Natural killer cell (primary cell): ENCODE results near the gene HSDL2. TPM values are rescaled to one million over a fixed set of nuclear protein-coding genes. Genes with fewer than 3 reads are reported as not detected.

Experiments used
- ATAC-seq, 3 donors: fragments of 150-1000 bp in 2 of 3; fragments of 200-7000 bp in 1 of 3; cut with Tn5 transposase; 1 replicate in 1 of 3; 2 replicates in 2 of 3; pipeline ENCODE4 v1.10.0; 2021; ENCODE audit warnings: mild to moderate bottlenecking in 2 of 3, moderate library complexity in 2 of 3
- DNase-seq, 2 donors: peaks; one replicate each; pipeline versions ENCODE4 v3.0.0 to v3.0.0-alpha.2; 2013 to 2021; ENCODE audit warnings: mixed read lengths in 1 of 2
- H3K27ac ChIP-seq: one replicate; pipeline ENCODE4 v1.5.1; 2013; ENCODE audit warnings: mild to moderate bottlenecking, low read length
- H3K27me3 ChIP-seq: one replicate; pipeline ENCODE4 v1.6.1; 2013; ENCODE audit warnings: low read length; ENCODE audit not compliant: control insufficient read depth, insufficient read depth
- H3K36me3 ChIP-seq: one replicate; pipeline ENCODE4 v1.6.1; 2013; ENCODE audit warnings: low read length; ENCODE audit not compliant: control insufficient read depth, insufficient read depth
- H3K4me1 ChIP-seq: one replicate; pipeline ENCODE4 v1.6.1; 2013; ENCODE audit warnings: low read length; ENCODE audit not compliant: control insufficient read depth, insufficient read depth
- H3K4me3 ChIP-seq: one replicate; pipeline ENCODE4 v1.5.1; 2013; ENCODE audit warnings: low read length
- H3K9me3 ChIP-seq: one replicate; pipeline ENCODE4 v1.6.1; 2013; ENCODE audit warnings: low read length; ENCODE audit not compliant: control insufficient read depth, insufficient read depth
- H3K27ac Mint-ChIP-seq, 2 donors: one replicate each; pipeline ENCODE4 v1.8.0; 2022; ENCODE audit warnings: mild to moderate bottlenecking in 2 of 2, mixed read lengths in 2 of 2, moderate library complexity in 1 of 2
- H3K27me3 Mint-ChIP-seq, 2 donors: one replicate each; pipeline ENCODE4 v1.8.0; 2022; ENCODE audit warnings: low read depth in 2 of 2, mixed read lengths in 2 of 2
- H3K36me3 Mint-ChIP-seq: one replicate; pipeline ENCODE4 v1.8.0; 2022; ENCODE audit warnings: mixed read lengths
- H3K4me1 Mint-ChIP-seq, 2 donors: one replicate each; pipeline ENCODE4 v1.8.0; 2022; ENCODE audit warnings: mixed read lengths in 2 of 2
- H3K4me3 Mint-ChIP-seq: one replicate; pipeline ENCODE4 v1.8.0; 2022; ENCODE audit warnings: mild to moderate bottlenecking, moderate library complexity, mixed read lengths
- H3K9me3 Mint-ChIP-seq, 2 donors: one replicate each; pipeline ENCODE4 v1.8.0; 2022; ENCODE audit warnings: mixed read lengths in 2 of 2
- WGBS: methylation state at CpG from one replicate; pipeline ENCODE4 v1.1.7; 2013; ENCODE audit warnings: missing lambda C conversion rate; ENCODE audit not compliant: insufficient coverage; 5-methylcytosine and 5-hydroxymethylcytosine counted together
- intact Hi-C: fragments of 100-400 bp; cut with micrococcal nuclease; formaldehyde crosslinking; loops from one replicate; pipeline ENCODE4 v1.14.2; 2022
- total RNA-seq, 4 donors: library from RNA; stranded (reverse); fragments of 120-200 nt in 1 of 4; gene quantifications; one replicate each; pipeline versions ENCODE4 v1.2.3 to v1.2.4, GENCODE V29; 2013 to 2022
- TF ChIP-seq, protein P1 (sequence below): fragments of 200-600 bp; IDR thresholded peaks from one replicate; pipeline ENCODE4 v1.8.0; 2022; ENCODE audit warnings: antibody characterized with exemption

HSDL2 gene
- total RNA-seq, 3 donors from 2014 or later (not counting 1 experiment from before 2014, with no cell fraction given), result 7.9 to 18.3 (median 8.6) TPM

DNA sequence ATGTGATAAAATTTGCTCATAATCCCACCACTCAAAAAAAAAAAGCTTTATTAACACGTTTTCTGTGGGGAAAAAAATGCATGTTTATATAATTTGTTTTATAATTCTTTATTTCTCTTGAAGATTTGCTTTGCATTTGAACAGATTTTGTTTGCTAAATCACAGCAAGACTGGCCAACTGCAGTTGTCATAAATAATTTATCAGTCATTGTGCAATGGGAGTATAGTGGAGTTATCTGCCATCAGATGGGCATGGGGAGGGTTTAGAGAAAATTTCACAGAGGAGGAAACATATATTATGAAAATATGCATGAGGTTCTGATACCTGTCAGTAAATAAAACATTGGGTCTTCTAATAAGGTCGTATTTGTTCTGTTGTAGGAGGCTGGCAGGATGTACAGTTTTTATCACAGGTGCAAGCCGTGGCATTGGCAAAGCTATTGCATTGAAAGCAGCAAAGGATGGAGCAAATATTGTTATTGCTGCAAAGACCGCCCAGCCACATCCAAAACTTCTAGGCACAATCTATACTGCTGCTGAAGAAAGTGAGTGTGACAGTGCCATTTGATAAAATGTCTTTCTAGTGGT is 23.8 kb downstream of the HSDL2 start:
- Histone ChIP-seq H3K36me3 (peaks cover 5% of the 10 kb centered on the region), H3K27ac (no peak overlapping the region), H3K27me3 (no peaks in the 10 kb centered on the region), H3K4me3 (no peak overlapping the region), H3K4me1 (no peaks in the 10 kb centered on the region), H3K9me3 (peaks cover 8% of the 10 kb centered on the region)
- Mint-ChIP-seq H3K9me3 (peaks cover 0 to 3% of the 10 kb centered on the region in 2 donors), H3K4me1 (peaks cover 8 to 11% of the 10 kb centered on the region in 2 donors), H3K27me3 (no peaks in the 10 kb centered on the region), H3K27ac (no peak overlapping the region), H3K36me3 (peaks cover 6% of the 10 kb centered on the region), H3K4me3 (no peak overlapping the region)
- no peak for DNase-seq
- TF ChIP-seq, protein P1, sequence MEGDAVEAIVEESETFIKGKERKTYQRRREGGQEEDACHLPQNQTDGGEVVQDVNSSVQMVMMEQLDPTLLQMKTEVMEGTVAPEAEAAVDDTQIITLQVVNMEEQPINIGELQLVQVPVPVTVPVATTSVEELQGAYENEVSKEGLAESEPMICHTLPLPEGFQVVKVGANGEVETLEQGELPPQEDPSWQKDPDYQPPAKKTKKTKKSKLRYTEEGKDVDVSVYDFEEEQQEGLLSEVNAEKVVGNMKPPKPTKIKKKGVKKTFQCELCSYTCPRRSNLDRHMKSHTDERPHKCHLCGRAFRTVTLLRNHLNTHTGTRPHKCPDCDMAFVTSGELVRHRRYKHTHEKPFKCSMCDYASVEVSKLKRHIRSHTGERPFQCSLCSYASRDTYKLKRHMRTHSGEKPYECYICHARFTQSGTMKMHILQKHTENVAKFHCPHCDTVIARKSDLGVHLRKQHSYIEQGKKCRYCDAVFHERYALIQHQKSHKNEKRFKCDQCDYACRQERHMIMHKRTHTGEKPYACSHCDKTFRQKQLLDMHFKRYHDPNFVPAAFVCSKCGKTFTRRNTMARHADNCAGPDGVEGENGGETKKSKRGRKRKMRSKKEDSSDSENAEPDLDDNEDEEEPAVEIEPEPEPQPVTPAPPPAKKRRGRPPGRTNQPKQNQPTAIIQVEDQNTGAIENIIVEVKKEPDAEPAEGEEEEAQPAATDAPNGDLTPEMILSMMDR, result no peak
- 87% methylated on average over 2 of the region's 4 CpGs for WGBS
- intact Hi-C loops, result no loop called here
- ATAC-seq, result no peak

DNA sequence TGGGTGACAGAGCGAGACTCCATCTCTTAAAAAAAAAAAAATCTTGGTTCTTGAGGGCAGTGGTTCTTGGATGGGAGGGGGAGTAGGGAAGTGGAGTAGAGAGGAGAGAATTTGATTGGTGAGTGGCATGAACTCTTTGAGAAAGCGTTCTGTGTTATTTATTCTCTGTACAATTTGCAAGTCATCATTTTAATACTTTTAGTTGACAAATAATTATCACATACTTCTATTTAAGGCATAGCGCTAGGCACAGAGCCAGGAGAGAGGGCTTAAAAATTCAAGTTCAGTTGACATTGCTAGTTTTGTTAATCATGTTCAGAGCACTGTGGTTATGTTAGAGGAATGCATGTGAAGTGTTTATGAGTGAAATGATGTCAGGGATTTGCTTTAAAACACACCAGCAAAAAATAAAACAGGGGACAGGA is 24.6 kb downstream of the HSDL2 start:
- WGBS, result 85% methylated on average over 1 of the region's 3 CpGs

DNA sequence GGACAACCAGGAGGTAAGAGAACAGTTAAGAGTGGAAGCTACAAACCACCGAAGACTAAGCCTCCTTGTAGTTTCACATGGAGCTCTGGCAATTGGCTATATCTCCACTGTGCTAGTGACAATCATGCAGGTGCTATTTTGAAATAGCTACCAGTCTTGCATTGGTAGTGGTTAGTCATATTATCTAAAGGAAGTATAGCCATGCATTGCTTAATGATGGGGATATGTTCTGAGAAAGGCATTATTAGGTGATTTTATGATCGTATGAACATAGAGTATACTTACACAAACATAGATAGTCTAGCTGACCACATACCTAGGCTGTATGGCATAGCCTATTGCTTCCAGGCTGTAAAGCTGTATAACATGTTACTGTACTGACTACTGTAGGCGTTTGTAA is 28.4 kb downstream of the HSDL2 start:
- Mint-ChIP-seq H3K27me3 (no peaks in the 10 kb centered on the region), H3K4me3 (no peak overlapping the region), H3K27ac (no peak overlapping the region), H3K9me3 (no peaks in the 10 kb centered on the region), H3K36me3 (no peaks in the 10 kb centered on the region), H3K4me1 (peaks cover 8 to 11% of the 10 kb centered on the region in 2 donors)
- ATAC-seq, result peak in 1 of 3 donors; percentile 83
- H3K27me3 ChIP-seq, result no peaks in the 10 kb centered on the region
- H3K36me3 ChIP-seq, result peaks cover 9% of the 10 kb centered on the region
- H3K9me3 ChIP-seq, result no peaks in the 10 kb centered on the region
- WGBS, result 100% methylated on average over 2 of the region's 3 CpGs
- TF ChIP-seq, protein P1, result no peak
- DNase-seq, result no peak
- no peaks in the 10 kb centered on the region for H3K4me1 ChIP-seq
- intact Hi-C loops, result no loop called here
- no peak overlapping the region for H3K27ac ChIP-seq
- no peak overlapping the region for H3K4me3 ChIP-seq

More for the DNA sequence above, 24.6 kb downstream of the HSDL2 start:
- ATAC-seq (no peak), DNase-seq (no peak)
- Histone ChIP-seq H3K27me3 (no peaks in the 10 kb centered on the region), H3K36me3 (peaks cover 7% of the 10 kb centered on the region), H3K27ac (no peak overlapping the region), H3K4me1 (no peaks in the 10 kb centered on the region), H3K9me3 (peaks cover under 1% of the 10 kb centered on the region), H3K4me3 (no peak overlapping the region)
- Mint-ChIP-seq H3K36me3 (no peaks in the 10 kb centered on the region), H3K4me3 (no peak overlapping the region), H3K27me3 (no peaks in the 10 kb centered on the region), H3K27ac (no peak overlapping the region), H3K4me1 (peaks cover 8 to 11% of the 10 kb centered on the region in 2 donors), H3K9me3 (no peaks in the 10 kb centered on the region)
- intact Hi-C loops, result no loop called here
- TF ChIP-seq, protein P1, result no peak

DNA sequence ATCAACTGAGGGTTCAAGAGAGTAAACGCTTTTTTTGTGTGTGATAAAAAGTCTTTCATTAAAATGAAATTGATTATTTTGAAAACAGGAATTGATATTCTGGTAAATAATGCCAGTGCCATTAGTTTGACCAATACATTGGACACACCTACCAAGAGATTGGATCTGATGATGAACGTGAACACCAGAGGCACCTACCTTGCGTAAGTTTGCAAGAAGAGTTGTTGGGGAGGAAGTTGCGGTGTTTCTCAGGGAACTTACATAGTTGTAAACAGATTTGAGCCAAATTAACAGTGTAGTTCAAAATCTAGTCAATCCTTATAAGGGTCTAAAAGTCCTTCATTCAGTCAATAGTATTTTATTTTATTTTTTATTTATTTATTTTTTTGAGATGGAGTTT is 28.9 kb downstream of the HSDL2 start:
- Histone ChIP-seq H3K4me1 (no peaks in the 10 kb centered on the region), H3K27me3 (no peaks in the 10 kb centered on the region), H3K27ac (no peak overlapping the region), H3K9me3 (no peaks in the 10 kb centered on the region), H3K4me3 (no peak overlapping the region), H3K36me3 (peaks cover 9% of the 10 kb centered on the region)
- ATAC-seq (peak in 1 of 3 donors; percentile 75), DNase-seq (no peak)
- intact Hi-C loops, result no loop called here
- H3K36me3 Mint-ChIP-seq, result no peaks in the 10 kb centered on the region
- H3K4me3 Mint-ChIP-seq, result no peak overlapping the region
- 95% methylated on average over 4 of the region's 4 CpGs for WGBS
- H3K9me3 Mint-ChIP-seq, result no peaks in the 10 kb centered on the region
- H3K4me1 Mint-ChIP-seq, result peaks cover 6 to 9% of the 10 kb centered on the region in 2 donors
- H3K27ac Mint-ChIP-seq, result no peak overlapping the region
- no peaks in the 10 kb centered on the region for H3K27me3 Mint-ChIP-seq
- TF ChIP-seq, protein P1, result no peak
